DOHH2 (cell line): Measurements from ENCODE around the gene ILKAP.

Experiments used
- H3F3A ChIP-seq: fragments of 200-600 bp; sonication (generic), shearing (Covaris generic); 2 replicates; pipeline ENCODE4 v1.6.0; 2016; ENCODE audit warnings: antibody characterized with exemption, mild to moderate bottlenecking; ENCODE audit not compliant: control insufficient read depth, insufficient read depth
- H3K27ac ChIP-seq: fragments of 200-600 bp; sonication (generic); 2 replicates; pipeline ENCODE4 v1.5.1; 2014; ENCODE audit warnings: low read depth, mild to moderate bottlenecking, low read length, moderate library complexity
- H3K27me3 ChIP-seq: fragments of 200-600 bp; sonication (generic); 2 replicates; pipeline ENCODE4 v1.6.1; 2014; ENCODE audit warnings: mild to moderate bottlenecking, low read length, mixed read lengths; ENCODE audit not compliant: control insufficient read depth
- H3K36me3 ChIP-seq: fragments of 200-600 bp; sonication (generic); 2 replicates; pipeline ENCODE4 v1.6.1; 2014; ENCODE audit warnings: mild to moderate bottlenecking, low read length, moderate library complexity, mixed read lengths; ENCODE audit not compliant: control insufficient read depth
- H3K4me1 ChIP-seq: fragments of 200-600 bp; sonication (generic); 2 replicates; pipeline ENCODE4 v1.6.1; 2014; ENCODE audit warnings: mild to moderate bottlenecking, low read length, mixed read lengths; ENCODE audit not compliant: control insufficient read depth
- H3K4me2 ChIP-seq: fragments of 200-600 bp; sonication (generic); 2 replicates; pipeline ENCODE4 v1.6.0; 2014; ENCODE audit warnings: mild to moderate bottlenecking, low read length, moderate library complexity
- H3K4me3 ChIP-seq: fragments of 200-600 bp; sonication (generic); 2 replicates; pipeline ENCODE4 v1.5.1; 2014; ENCODE audit warnings: mild to moderate bottlenecking, low read length, mixed read lengths
- H3K79me2 ChIP-seq: fragments of 200-600 bp; sonication (generic); 2 replicates; pipeline ENCODE4 v1.6.1; 2014; ENCODE audit warnings: mild to moderate bottlenecking, low read length, mixed read lengths; ENCODE audit not compliant: control insufficient read depth
- H3K9me2 ChIP-seq: fragments of 200-600 bp; sonication (generic); replicated peaks from 2 replicates; pipeline ENCODE4 v1.6.1; 2014; ENCODE audit warnings: mild to moderate bottlenecking, low read length, mixed read lengths; ENCODE audit not compliant: control insufficient read depth
- H3K9me3 ChIP-seq: fragments of 200-600 bp; sonication (generic); 2 replicates; pipeline ENCODE4 v1.6.1; 2014; ENCODE audit warnings: antibody characterized with exemption, low read length, mixed read lengths; ENCODE audit not compliant: control insufficient read depth, insufficient read depth
- H4K20me1 ChIP-seq: fragments of 200-600 bp; sonication (generic); 2 replicates; pipeline ENCODE4 v1.6.0; 2014; ENCODE audit warnings: low read depth, mild to moderate bottlenecking, antibody characterized with exemption, low read length, moderate library complexity; ENCODE audit not compliant: control insufficient read depth, insufficient read depth
- EZH2phosphoT487 ChIP-seq: fragments of 200-600 bp; sonication (generic); IDR thresholded peaks from 2 replicates; pipeline ENCODE4 v1.6.1; 2017; ENCODE audit warnings: borderline replicate concordance, mild to moderate bottlenecking, antibody characterized with exemption, low read length, moderate library complexity, mixed read lengths
- TF ChIP-seq, protein P1 (sequence below): fragments of 200-600 bp; sonication (generic); IDR thresholded peaks from one replicate; pipeline ENCODE4 v1.5.1; 2014; ENCODE audit warnings: antibody characterized with exemption, mild to moderate bottlenecking, low read depth, low read length; ENCODE audit not compliant: poor library complexity, severe bottlenecking

Gene ILKAP

DNA sequence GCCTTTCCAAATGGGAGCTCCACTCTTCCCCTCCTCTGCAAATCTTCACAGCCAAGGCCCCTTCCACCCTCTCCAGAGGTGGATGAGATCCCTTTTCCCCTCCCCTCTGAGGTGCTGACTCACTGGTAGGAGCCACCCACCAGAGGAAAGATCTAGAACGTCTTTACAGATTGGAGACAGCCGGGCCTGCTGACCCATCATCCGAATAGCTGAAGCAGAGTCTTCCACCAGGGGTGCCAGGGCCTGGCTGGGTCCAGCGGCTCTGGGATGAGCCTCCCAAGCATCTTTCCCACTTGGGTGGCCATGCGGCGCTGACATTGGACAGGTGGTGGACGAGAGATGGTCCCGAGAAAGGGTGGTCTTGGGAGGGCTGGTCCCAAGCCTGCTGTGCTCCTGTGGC is 35.7 kb downstream of the ILKAP start:
- H3K27ac ChIP-seq, result no peak overlapping the region
- H3K9me2 ChIP-seq, result no peaks in the 10 kb centered on the region
- H3K27me3 ChIP-seq, result no peaks in the 10 kb centered on the region
- no peaks in the 10 kb centered on the region for H3K4me1 ChIP-seq
- H3K4me2 ChIP-seq, result no peak overlapping the region
- peaks cover 14% of the 10 kb centered on the region; the same call in 1 of the 2 replicates for H3F3A ChIP-seq
- H3K36me3 ChIP-seq, result peaks cover 41% of the 10 kb centered on the region
- H3K4me3 ChIP-seq, result no peak overlapping the region
- no peak for TF ChIP-seq EZH2phosphoT487
- TF ChIP-seq, protein P1, sequence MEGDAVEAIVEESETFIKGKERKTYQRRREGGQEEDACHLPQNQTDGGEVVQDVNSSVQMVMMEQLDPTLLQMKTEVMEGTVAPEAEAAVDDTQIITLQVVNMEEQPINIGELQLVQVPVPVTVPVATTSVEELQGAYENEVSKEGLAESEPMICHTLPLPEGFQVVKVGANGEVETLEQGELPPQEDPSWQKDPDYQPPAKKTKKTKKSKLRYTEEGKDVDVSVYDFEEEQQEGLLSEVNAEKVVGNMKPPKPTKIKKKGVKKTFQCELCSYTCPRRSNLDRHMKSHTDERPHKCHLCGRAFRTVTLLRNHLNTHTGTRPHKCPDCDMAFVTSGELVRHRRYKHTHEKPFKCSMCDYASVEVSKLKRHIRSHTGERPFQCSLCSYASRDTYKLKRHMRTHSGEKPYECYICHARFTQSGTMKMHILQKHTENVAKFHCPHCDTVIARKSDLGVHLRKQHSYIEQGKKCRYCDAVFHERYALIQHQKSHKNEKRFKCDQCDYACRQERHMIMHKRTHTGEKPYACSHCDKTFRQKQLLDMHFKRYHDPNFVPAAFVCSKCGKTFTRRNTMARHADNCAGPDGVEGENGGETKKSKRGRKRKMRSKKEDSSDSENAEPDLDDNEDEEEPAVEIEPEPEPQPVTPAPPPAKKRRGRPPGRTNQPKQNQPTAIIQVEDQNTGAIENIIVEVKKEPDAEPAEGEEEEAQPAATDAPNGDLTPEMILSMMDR, result no peak
- H3K79me2 ChIP-seq, result no peaks in the 10 kb centered on the region
- H3K9me3 ChIP-seq, result no peaks in the 10 kb centered on the region
- H4K20me1 ChIP-seq, result no peaks in the 10 kb centered on the region

DNA sequence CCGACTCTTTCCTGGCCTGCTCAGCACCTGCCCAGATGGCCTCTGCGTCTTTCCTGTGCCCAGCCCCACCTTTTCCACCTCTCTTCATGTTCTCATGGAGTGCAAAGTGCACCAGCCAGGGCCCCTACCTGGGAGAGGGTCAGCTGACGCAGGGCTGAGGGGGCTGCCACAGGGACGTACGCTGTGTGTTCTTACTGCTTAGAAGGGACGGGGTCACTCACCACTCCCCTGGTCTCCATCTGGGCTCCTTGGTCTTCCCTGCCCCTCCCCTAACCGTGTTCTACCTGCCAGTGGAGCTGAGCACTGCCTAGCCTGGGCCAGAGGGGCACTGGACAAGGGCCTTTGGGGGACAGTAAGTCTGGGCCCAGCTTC is 36.2 kb downstream of the ILKAP start:
- H3K27me3 ChIP-seq, result no peaks in the 10 kb centered on the region
- no peaks in the 10 kb centered on the region for H3K79me2 ChIP-seq
- H3K4me2 ChIP-seq, result no peak overlapping the region
- H3K27ac ChIP-seq, result no peak overlapping the region
- H3F3A ChIP-seq, result peaks cover 14% of the 10 kb centered on the region; the same call in 1 of the 2 replicates
- H3K36me3 ChIP-seq, result peaks cover 37% of the 10 kb centered on the region
- H4K20me1 ChIP-seq, result no peaks in the 10 kb centered on the region
- TF ChIP-seq, protein P1, result no peak
- no peak for TF ChIP-seq EZH2phosphoT487
- H3K4me3 ChIP-seq, result no peak overlapping the region
- H3K9me3 ChIP-seq, result no peaks in the 10 kb centered on the region
- H3K9me2 ChIP-seq, result no peaks in the 10 kb centered on the region
- no peaks in the 10 kb centered on the region for H3K4me1 ChIP-seq

DNA sequence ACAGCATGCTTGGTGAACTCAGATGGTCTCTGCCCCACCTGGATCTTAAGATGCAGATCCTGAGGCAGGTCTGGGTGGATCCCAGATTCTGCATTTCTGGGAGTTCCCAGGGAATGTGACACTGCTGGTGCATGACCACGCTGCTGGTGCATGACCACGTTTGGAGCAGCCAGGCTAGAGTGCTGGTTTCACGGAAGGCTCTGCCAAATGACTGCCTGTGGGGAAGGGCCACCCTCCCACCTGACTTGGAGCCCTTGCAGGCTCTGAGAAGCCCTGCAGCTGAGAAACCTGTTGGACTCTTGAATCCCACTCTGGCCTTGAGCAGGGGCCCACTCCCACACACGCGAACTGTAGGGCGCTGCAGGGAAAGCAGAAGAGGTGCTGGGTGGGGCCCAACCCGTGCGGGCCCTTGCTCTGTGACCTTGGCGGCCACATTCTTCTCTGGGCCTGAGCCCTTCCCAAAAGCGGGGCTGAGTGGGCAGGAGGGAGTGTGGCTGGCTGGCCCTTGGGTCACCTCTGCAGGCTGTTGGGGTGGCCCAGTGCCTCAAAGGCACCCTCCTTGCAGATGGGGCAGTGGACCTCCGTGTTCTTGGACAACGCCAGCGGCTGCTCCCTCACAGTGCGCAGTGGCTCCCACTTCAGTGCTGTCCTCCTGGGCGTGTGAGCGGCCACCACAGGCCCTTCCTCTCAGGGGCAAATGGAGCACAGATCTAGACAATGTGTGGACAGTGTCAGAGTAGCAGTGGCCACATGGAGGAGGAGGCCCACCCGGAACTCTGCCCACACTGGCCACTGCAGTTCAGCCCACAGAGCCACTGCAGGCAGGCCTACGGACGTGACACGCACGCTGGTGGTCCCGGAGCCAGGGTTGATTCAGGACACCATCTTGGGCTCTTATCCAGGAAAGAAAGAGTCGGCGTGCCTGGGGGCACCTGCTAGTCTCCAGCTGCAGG is 36.8 kb downstream of the ILKAP start:
- Histone ChIP-seq H3K9me3 (no peaks in the 10 kb centered on the region), H3K79me2 (no peaks in the 10 kb centered on the region), H3F3A (peaks cover 12% of the 10 kb centered on the region; the same call in 1 of the 2 replicates), H3K4me2 (no peak overlapping the region), H4K20me1 (no peaks in the 10 kb centered on the region), H3K27me3 (no peaks in the 10 kb centered on the region), H3K36me3 (peaks cover 31% of the 10 kb centered on the region), H3K4me3 (no peak overlapping the region), H3K9me2 (no peaks in the 10 kb centered on the region), H3K27ac (no peak overlapping the region), H3K4me1 (no peaks in the 10 kb centered on the region)
- TF ChIP-seq, protein P1, result no peak
- no peak for TF ChIP-seq EZH2phosphoT487
